GM18499 (cell line): ENCODE measurements around the gene CPNE2.

Experiments used
- ATAC-seq: cut with Tn5 transposase; IDR thresholded peaks from one replicate; pipeline ENCODE4 v1.9.1; 2021; ENCODE audit warnings: moderate number of reproducible peaks; ENCODE audit not compliant: insufficient read depth, unreplicated experiment

Gene CPNE2

DNA sequence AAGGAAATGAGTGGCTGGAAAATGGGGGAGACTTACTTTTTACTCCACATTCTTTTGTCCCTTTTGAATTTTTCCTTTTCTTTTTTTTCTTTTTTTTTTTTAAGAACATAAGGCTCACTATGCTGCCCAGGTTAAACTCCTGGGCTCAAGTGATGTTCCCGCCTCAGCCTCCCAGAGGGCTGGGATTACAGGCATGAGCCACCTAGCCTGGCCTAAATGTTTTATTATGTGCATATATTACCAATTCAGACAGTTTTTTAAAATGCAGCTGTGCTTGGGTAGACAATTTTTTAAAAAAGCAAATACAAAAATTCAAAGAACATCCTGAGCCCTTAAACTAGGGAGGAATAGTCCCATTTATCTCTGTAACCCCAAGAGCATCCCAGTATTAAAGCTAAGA, 65.2 kb downstream of the CPNE2 start:
- ATAC-seq, result no peak

DNA sequence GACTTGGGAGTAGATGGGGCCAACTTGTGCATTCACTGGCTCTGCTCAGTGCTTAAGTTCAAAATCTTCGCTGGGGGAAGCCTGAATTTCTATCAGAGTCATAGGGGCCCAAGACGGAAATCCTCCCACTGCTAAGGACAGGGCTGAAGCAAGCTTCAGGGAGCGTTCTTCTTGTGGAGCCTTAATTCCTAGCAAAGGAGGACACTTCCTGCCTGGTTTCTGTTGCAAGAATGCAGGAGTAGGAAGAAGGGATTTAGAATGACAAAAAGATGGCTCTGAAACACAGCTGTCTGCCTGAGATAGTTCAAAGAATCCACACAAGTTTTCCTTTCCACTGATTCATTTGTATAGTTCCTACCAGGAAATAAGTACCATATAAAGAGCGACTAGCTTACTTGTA, 67.1 kb downstream of the CPNE2 start:
- ATAC-seq, result no peak

DNA sequence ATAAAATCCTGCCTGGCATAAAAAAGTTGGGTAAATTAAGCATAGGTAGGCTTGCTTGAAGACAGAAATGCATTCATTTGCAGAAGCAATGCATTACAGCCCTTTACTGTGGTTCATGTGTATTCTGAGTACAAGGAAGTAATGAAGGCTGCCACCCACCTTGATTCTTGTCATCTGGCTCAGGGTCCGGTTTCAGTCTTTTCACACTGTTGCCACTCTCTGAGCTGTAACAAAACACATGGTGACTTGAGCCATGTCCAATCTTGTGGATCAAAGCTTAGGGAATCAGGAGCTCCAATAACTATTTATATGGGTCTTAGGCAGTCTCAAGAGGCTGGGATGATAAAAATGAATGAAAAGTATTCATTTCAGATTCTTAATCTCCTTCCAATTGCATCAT, 71.5 kb downstream of the CPNE2 start:
- no peak for ATAC-seq

DNA sequence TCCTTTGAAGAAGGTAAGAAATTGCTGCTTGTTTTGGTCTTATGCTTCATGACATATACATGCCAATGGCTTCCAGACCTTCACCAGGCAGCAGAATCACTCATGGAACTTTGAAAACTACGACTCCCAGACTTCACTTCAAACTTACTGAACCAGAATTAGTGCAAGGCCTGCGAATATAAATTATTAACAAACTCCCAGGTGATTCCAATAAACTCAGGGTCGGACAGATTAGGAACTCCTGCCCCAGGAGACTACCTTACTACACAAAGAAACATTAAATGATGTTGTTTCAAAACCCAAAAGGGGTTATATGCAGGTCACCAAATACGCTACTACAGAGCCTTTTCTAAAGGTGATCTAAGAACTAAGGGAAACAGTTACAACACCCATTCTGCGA, 73.1 kb downstream of the CPNE2 start:
- no peak for ATAC-seq

DNA sequence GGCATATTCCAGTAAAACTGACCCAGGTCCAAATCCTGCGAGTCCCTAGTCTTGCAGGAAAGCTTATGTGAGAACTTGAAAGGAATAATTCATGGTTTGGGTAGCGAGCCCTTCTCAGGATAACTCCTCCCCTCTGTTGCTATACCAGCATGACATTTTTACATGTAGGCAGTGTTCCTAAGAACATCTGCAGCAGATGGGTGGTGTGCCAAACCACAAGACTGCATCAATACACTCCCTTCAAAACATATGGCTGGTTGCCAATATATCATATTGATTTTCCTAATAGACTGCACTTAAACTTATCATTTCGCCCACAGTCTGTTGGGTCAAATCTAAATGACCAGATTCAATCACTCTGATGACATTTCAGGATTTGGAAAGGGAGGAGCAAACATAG, 73.6 kb downstream of the CPNE2 start:
- ATAC-seq, result no peak

DNA sequence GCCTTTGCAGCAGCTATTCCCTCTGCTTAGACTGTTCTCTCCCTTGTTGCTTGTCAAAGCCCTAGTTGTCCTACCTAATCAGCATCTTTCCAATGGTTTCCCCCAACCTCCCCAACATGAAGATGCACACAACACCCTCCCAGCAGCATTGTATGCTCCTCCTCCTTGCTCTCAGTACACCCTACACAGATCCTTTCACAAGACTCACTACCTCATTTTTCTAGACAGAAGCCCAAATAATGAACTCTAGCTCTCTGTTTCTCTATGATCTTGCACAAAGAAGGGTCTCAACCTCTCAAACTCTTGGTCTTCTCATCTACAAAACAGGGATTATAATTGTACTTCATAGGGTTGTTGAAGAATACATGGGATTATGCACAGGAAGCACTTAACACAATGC, 74.1 kb downstream of the CPNE2 start:
- no peak for ATAC-seq

DNA sequence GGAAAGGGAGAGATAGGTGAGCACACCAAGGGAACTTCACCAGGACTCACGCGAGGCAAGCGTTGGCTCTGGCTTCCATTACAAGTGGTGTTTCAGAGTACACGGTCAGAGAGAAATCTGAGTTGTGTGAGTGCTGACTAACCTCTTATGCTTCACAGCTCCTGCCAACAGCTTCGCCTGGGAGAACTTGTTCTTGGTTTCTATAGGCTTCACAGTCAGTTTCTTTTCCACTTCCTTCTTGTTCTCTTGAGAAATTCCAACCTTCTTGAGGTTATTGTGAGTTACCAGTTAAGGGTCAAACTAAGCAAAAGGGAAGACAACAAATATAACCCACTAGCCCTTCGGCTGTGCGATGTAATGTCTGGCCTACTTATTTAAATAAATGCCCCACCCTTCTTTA, 74.6 kb downstream of the CPNE2 start:
- ATAC-seq, result no peak

DNA sequence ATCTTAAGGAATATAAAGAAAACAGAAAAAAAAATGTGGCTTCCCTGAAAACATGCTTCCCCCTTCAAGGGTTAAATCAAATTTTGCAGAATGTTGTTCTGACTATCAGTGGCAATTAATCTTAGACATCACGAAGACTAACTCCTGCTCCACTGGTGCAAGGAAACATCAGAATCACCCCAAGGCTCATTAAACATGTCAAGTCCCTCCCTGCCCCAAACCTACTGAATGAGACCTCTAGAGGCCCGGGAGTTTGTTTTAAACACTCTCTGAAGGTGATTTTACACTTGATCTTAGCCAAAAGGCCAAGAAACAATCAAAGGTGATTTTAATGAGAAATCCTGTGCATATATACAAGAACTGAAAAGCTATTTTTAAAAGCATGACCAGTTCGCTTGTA, 75.2 kb downstream of the CPNE2 start:
- ATAC-seq, result no peak

DNA sequence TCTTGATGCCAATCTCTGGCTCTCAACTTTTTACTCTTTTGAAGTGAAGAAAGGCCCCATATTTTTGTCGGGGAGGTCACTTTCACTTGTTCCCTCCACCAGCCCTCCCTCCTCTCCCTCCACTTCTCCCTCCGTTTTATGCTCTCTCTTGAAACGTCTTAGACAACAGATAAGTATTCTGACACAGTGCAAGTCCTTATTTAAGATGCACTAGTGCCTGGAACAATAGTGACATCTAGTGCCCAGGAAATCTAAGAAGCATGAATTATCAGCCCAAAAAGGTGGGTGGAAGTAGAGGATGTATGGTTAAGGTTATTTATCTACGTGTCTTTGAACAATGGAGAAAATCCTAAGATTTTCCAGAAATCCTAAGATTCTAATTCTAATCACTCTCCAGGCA, 75.6 kb downstream of the CPNE2 start:
- no peak for ATAC-seq

DNA sequence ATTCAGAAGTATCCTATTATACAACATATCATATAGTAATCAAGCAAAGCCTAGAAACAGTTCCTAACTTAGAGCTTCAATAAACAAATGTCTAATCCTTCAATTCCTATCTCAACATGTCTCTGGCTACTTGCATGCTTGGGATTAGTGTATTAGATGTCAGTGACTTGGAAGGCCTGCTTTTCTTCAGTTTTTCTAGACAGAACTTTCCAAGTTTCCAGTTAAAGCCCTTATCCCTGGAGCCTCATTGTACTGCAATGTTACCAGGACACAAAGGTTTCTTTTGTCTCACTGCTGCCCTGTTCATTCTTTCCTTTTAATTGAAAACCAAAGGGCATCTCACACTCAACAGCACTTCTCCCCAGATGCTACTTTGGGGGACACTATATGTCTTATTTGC, 76.9 kb downstream of the CPNE2 start:
- ATAC-seq, result no peak

DNA sequence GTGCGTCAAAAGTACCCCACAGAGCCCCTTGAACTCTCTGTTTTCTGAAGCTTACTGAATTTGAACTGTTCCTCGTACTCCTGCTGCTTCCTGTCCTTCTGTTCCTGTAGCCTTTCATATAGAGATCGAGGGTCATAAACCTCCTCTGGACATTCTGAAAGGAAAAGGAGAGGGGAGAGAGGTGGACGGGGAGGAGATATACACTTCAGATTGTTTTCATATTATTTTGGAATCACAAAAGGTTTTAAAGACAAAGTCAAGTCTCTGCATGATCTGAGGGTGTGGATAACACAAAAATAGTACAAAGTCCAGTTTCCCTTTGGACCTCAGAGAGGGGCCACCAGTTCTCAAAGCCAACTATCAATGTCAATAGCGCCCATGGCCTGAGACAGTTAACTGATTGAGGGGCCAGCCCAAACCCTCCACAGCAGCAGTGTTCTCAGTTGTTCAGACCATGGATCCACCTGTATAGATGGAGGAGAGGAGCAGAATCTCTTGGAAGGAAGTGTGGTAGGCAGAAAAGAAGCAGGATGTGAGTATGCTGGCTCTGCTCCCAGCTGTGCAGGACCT, 80.4 kb downstream of the CPNE2 start:
- no peak for ATAC-seq

DNA sequence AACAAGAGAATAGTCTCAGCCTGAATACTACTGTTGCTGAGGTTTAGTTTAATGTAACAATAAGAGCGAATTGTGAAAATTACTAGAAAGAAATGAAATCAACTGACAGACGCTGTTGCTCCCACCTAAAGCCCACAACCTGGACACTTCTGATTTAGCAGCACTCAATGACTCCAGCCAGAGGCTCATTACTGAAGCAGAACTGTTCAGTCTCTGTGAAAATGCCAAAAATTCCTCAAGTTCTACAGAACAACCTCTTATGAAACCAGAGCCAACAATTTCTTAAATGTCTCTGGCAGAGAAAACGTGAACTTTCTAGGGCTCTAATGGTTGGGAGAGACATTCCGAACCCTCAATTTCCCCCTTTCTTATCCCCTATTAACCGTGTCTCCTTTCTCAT, 83.5 kb downstream of the CPNE2 start:
- no peak for ATAC-seq

DNA sequence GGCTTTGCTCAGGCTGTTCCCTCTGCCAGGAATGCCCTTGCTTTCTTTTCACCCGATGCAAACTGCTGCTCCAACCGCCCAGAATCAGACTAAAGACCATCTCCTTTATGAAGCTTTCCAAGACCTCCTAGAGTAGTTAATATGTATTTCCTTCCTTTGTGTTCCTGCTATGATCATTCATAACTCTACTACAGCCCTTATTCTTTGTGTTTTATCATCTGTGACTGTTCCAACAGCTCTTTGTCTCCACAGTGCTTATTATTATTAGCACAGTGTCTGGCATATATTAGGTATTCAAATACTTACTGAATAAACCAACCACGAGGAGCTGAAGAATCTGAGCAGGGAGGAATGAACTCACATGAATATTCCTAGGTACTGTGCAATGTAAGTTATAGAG, 85.8 kb downstream of the CPNE2 start:
- no peak for ATAC-seq

DNA sequence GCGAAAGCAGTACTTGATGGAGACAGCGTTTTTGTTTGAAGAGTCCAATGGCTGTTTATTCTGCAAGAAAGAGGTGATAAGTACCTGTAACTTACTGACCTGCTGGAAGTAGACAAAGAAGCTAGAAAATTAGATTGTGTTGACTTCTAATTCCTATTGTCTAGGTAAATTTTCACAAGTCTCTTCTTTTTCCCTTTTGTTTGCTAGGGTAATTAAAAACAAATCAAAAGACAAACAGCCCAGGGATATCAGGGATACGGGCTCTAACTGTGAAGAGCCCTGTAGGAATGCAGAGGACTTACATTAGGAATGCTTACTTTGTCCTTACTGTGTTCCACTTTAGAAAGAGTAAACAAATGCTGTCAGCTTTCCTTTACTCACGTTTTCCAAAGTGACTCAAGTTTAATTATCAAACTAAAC, 86.4 kb downstream of the CPNE2 start:
- ATAC-seq, result no peak

DNA sequence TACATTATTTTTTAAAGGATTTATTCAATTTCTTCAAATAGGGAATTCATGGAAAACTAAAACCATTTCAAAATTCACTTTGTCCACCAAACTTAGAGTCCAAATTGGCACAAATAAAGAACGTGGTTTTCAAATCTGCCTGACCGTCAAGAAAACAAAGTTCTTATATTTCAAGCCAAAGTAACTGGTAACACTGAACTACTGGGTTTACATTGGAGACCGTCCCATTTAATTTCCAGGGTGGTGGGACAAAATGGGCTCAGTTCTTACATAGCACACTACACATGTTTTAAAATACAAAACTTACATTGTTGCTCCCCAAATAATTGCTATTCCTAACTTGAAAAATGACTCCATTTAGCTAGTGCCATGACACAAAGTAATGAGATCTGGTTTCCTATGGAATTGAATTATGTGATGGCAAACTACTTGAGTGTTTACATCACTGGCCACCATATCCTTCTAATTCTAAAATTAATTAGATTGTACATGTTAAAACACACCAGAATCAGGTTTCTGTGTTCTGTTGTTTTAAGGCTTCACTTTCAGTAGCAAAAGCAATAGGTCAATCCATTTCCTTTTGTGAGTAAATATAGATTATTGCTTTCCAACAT, 86.9 kb downstream of the CPNE2 start:
- no peak for ATAC-seq

DNA sequence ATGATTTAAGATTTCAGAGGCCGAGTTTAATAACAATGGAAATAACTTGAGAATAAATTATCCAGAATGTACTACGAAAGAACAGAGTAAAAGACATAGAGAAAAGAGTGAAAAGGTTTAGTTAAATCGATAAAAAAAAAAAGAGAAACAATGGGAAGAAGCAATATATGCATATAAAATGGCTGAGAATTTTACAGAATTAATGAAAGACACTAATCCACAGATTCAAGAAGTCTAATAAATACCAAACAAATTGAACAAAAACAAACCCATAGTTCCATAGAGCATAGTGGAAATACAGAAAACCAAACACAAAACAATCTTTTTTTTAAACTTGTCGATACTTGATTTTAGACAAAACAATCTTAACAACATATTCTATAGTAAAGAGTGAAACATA, 91.7 kb downstream of the CPNE2 start:
- no peak for ATAC-seq

DNA sequence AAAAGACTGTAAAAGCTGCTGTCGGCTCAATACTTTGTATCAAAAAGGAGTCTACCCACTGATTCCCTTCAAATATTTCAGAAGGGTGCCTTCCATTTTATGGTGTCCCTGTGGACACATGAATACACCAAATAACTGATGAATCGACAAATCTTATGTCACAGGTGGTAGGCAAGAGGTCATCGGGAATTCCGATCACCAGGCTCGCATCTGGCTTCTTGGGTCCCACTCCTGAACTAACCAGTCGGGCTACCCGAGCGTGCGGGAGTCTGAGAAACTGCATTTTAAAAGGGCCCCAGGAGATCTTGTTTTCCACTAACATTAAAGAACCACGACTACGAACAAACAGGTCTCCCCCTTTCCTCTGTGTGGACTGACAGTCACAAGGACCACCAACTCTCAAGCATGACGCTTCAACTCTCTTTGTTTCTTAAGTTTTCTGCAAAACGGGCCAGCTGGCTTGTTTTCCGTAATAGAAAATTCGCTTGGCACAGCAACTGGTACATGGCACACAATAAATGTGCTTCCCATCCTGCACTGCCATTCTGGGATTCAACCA, 92.6 kb downstream of the CPNE2 start:
- no peak for ATAC-seq

DNA sequence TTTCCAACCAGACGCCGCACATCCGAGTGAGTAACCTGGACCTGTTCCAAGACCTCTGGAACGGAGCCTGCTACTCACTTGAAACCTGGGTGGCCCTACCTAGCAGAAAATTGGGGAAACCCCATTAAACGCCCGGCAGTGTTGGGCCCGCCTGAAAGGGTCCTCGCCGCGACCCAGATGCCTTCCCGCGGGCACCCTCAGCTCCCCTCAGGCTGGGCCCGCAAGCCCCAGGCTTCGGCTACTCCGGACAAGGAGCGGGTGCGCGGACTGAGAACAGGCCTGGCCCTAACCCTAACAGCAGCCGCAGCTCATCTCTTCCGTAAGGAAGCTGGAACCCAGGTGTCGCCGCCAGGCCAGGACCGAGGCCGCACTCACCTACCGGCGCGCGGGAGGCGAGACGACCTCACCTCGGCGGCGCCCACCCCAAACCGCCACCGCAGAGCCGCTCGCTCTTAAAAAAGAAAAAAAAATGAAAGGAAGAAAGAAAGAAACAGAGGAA, 93.1 kb downstream of the CPNE2 start:
- peak; percentile 21 for ATAC-seq

DNA sequence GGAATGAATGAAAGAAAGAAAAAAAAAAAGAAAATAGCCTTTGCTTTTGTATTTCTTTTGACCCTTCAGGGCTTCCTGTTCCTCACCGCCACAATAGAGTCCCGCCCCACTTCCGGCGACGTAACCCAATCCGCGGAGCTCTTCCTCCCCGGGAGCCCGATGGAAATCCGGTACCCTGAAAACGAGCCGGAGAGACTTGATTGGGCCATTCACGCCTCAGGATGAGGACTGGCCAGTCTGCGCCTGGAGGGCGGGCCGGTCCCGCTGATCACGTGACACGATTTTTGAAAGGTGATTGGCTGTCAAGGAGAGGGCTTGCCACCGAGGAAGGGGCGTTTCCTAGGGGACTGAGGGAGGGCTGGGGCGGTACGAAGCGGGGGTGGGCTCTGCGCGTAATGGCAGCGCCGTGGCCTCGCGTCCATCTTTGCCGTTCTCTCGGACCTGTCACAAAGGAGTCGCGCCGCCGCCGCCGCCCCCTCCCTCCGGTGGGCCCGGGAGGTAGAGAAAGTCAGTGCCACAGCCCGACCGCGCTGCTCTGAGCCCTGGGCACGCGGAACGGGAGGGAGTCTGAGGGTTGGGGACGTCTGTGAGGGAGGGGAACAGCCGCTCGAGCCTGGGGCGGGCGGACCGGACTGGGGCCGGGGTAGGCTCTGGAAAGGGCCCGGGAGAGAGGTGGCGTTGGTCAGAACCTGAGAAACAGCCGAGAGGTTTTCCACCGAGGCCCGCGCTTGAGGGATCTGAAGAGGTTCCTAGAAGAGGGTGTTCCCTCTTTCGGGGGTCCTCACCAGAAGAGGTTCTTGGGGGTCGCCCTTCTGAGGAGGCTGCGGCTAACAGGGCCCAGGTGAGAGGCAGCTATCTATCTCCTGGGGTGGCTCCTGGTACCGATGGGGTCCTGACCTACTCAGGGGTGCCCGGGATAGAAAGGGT, 93.8 kb downstream of the CPNE2 start, which contains the start of the genes PSME3IP1 and RSPRY1:
Gene PSME3IP1, minus strand, starts transcription at position 95 of the 927 bp plus-strand sequence. CDS start 12,185 bp downstream, outside the sequence.
Gene RSPRY1, plus strand, starts transcription at position 385 of the 927 bp plus-strand sequence. CDS start 18,330 bp downstream, outside the sequence.
- peak; percentile 81 for ATAC-seq

DNA sequence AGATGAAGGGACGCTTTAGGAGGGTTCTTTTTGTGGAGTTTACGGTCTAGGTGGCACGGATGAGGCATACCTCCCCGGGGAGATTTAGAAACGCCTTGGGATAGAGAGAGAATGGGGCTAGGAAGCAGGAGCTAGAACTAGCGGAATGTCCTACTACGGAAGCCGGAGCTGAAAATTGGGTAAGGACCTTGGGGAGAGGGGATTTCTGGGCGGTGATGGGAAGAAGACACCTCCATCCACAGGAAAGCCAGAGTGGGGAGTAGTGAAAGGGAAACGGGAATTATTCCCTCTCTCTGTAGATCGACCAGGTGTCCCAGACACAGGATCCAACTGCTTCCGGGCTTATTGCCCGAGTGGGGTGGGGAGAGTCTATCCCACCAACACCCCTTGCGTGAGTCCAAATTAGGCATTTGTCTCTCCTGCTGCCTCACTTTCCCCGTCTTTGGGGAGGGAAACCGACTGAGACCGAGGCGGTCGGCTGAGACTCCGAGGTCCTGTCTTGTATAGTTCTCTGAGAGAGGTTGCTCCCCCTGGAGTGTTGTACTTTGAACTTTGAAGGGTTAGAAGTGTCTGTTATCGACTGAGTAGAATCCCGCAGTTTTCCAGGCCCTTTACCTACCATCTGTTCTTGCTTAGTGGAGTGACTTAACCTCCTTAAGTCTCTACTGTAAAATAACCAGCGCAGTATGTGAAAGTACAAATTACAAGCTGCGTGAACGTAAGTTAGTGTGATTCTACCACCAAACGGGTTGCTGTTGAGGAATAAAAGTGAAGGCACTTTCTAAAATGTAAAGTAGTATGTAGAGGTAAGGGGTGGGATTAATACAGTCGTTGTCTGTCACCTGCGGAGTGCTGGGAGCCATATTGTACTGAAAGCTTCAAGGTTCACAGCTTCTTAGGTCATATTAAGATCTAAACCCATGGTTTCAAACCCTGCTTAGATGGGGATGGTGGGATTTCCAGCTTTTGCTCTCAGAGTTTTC, 94.8 kb downstream of the CPNE2 start:
- ATAC-seq, result no peak
